IMR-90 (cell line): ENCODE measurements around the gene PTGDR2. TPM values are rescaled to one million over a fixed set of nuclear protein-coding genes. Genes with fewer than 3 reads are reported as not detected.

Experiments
- ATAC-seq: fragments of 200-7000 bp; cut with Tn5 transposase; 2 replicates; pipeline ENCODE4 v1.9.1; 2020; ENCODE audit warnings: low read depth, mild to moderate bottlenecking, moderate library complexity
- BruUV-seq: library from RNA; stranded (reverse); fragments of 400-500 nt; replicated peaks from 2 replicates; lab custom pipeline; 2021; lab: Mats Ljungman, UMichigan
- CTCF ChIA-PET: fragments of 300-600 bp; formaldehyde crosslinking; extraction: SDS; loops from one replicate; lab custom pipeline; 2021; ENCODE audit warnings: antibody characterized with exemption; lab: Yijun Ruan, JAX
- POLR2A ChIA-PET: fragments of 300-600 bp; sonication (Branson Sonifier 250); formaldehyde crosslinking; loops from one replicate; lab custom pipeline; 2022; ENCODE audit warnings: antibody characterized with exemption; ENCODE audit not compliant: unreplicated experiment; lab: Charles Lee
- DNase-seq: peaks from one replicate; pipeline ENCODE4 v3.0.0; 2013
- H2AFZ ChIP-seq: replicated peaks from 2 replicates; pipeline ENCODE3; 2013; ENCODE audit warnings: low read length, mild to moderate bottlenecking; ENCODE audit not compliant: poor library complexity
- H2AK5ac ChIP-seq: 2 replicates; pipeline ENCODE4 v1.6.1; 2013; ENCODE audit warnings: low read depth, low read length, inconsistent platforms
- H2AK9ac ChIP-seq: replicated peaks from 2 replicates; pipeline ENCODE3; 2013; ENCODE audit warnings: mild to moderate bottlenecking, low read depth, low read length, moderate library complexity; ENCODE audit not compliant: poor library complexity
- H2BK120ac ChIP-seq: 2 replicates; pipeline ENCODE4 v1.6.1; 2013; ENCODE audit warnings: low read depth, low read length, inconsistent platforms
- H2BK15ac ChIP-seq: 3 replicates; pipeline ENCODE4 v1.6.1; 2013; ENCODE audit warnings: low read depth, low read length, inconsistent platforms
- H2BK20ac ChIP-seq: 2 replicates; pipeline ENCODE4 v1.6.1; 2013; ENCODE audit warnings: low read depth, mild to moderate bottlenecking, inconsistent platforms, low read length, moderate library complexity
- H2BK5ac ChIP-seq: 2 replicates; pipeline ENCODE4 v1.6.1; 2013; ENCODE audit warnings: mild to moderate bottlenecking, low read depth, low read length, inconsistent platforms; ENCODE audit not compliant: poor library complexity, severe bottlenecking
- H3K14ac ChIP-seq: replicated peaks from 2 replicates; pipeline ENCODE4 v1.6.1; 2013; ENCODE audit warnings: low read depth, low read length, inconsistent platforms
- H3K18ac ChIP-seq: 2 replicates; pipeline ENCODE4 v1.6.1; 2013; ENCODE audit warnings: low read depth, low read length, control low read depth
- H3K23ac ChIP-seq: 2 replicates; pipeline ENCODE4 v1.6.1; 2013; ENCODE audit warnings: low read depth, low read length, inconsistent platforms
- H3K27ac ChIP-seq: 2 replicates; pipeline ENCODE4 v1.5.1; 2013; ENCODE audit warnings: mild to moderate bottlenecking, control low read depth, low read length; ENCODE audit not compliant: insufficient read depth
- H3K27me3 ChIP-seq: 2 replicates; pipeline ENCODE4 v1.6.1; 2013; ENCODE audit warnings: low read length; ENCODE audit not compliant: control insufficient read depth, insufficient read depth
- H3K36me3 ChIP-seq: 2 replicates; pipeline ENCODE4 v1.6.1; 2013; ENCODE audit warnings: low read length, mixed read lengths; ENCODE audit not compliant: control insufficient read depth, insufficient read depth
- H3K4ac ChIP-seq: 2 replicates; pipeline ENCODE4 v1.6.1; 2013; ENCODE audit warnings: low read depth, low read length, inconsistent platforms
- H3K4me1 ChIP-seq: 2 replicates; pipeline ENCODE4 v1.6.1; 2013; ENCODE audit warnings: low read length, mixed read lengths; ENCODE audit not compliant: control insufficient read depth, insufficient read depth
- H3K4me2 ChIP-seq: 2 replicates; pipeline ENCODE4 v1.6.1; 2013; ENCODE audit warnings: low read depth, mild to moderate bottlenecking, control low read depth, low read length, moderate library complexity
- H3K4me3 ChIP-seq: 2 replicates; pipeline ENCODE4 v1.5.1; 2013; ENCODE audit warnings: low read depth, mild to moderate bottlenecking, control low read depth, low read length, moderate library complexity; ENCODE audit not compliant: insufficient read depth
- H3K56ac ChIP-seq: 2 replicates; pipeline ENCODE4 v1.6.1; 2013; ENCODE audit warnings: low read length, inconsistent platforms; ENCODE audit not compliant: insufficient read depth; ENCODE audit errors: extremely low read depth
- H3K79me1 ChIP-seq, 2 experiments: 2 replicates each; pipeline ENCODE4 v1.6.1; 2013; ENCODE audit warnings: low read length in 2 of 2, inconsistent platforms in 1 of 2, low read depth in 1 of 2
- H3K9ac ChIP-seq: 2 replicates; pipeline ENCODE4 v1.6.1; 2013; ENCODE audit warnings: low read depth, low read length, control low read depth
- H3K9me1 ChIP-seq: 2 replicates; pipeline ENCODE4 v1.6.1; 2013; ENCODE audit warnings: low read length, inconsistent platforms; ENCODE audit not compliant: insufficient read depth
- H3K9me3 ChIP-seq: 2 replicates; pipeline ENCODE4 v1.6.1; 2013; ENCODE audit warnings: low read length; ENCODE audit not compliant: control insufficient read depth, insufficient read depth
- H4K20me1 ChIP-seq: 2 replicates; pipeline ENCODE4 v1.6.1; 2013; ENCODE audit warnings: low read length, inconsistent platforms; ENCODE audit not compliant: insufficient read depth
- H4K5ac ChIP-seq: 2 replicates; pipeline ENCODE4 v1.6.1; 2013; ENCODE audit warnings: mild to moderate bottlenecking, low read depth, low read length, control low read depth
- H4K8ac ChIP-seq, 2 experiments: 2 replicates each; pipeline ENCODE4 v1.6.1; 2013; ENCODE audit warnings: low read depth in 2 of 2, low read length in 2 of 2, control low read depth in 1 of 2, inconsistent platforms in 1 of 2
- H4K91ac ChIP-seq: 2 replicates; pipeline ENCODE4 v1.6.1; 2013; ENCODE audit warnings: low read depth, low read length, inconsistent platforms; ENCODE audit not compliant: insufficient read depth
- CEBPB ChIP-seq: IDR thresholded peaks from 2 replicates; pipeline ENCODE4 v1.6.1; 2012; ENCODE audit warnings: low read depth, low read length, improper control_type of control experiment
- CHD1 ChIP-seq: IDR thresholded peaks from 2 replicates; pipeline ENCODE4 v1.6.1; 2012; ENCODE audit warnings: low read depth, low read length, improper control_type of control experiment
- FOS ChIP-seq: fragments of 150-350 bp; IDR thresholded peaks from 2 replicates; pipeline ENCODE4 v1.6.1; 2016; ENCODE audit warnings: low read depth, low read length
- MAFK ChIP-seq: IDR thresholded peaks from 2 replicates; pipeline ENCODE4 v1.6.1; 2012; ENCODE audit warnings: low read depth, low read length, improper control_type of control experiment
- MXI1 ChIP-seq: IDR thresholded peaks from 2 replicates; pipeline ENCODE4 v1.6.1; 2012; ENCODE audit warnings: low read depth, mild to moderate bottlenecking, low read length, moderate library complexity, borderline replicate concordance
- POLR2A ChIP-seq: IDR thresholded peaks from 2 replicates; pipeline ENCODE4 v1.6.1; 2012; ENCODE audit warnings: mild to moderate bottlenecking, low read depth, low read length
- RAD21 ChIP-seq: IDR thresholded peaks from 2 replicates; pipeline ENCODE4 v1.6.1; 2012; ENCODE audit warnings: low read length, improper control_type of control experiment
- RCOR1 ChIP-seq: IDR thresholded peaks from 2 replicates; pipeline ENCODE4 v1.6.1; 2012; ENCODE audit warnings: mild to moderate bottlenecking, low read length, improper control_type of control experiment; ENCODE audit not compliant: insufficient replicate concordance
- RFX5 ChIP-seq: IDR thresholded peaks from 2 replicates; pipeline ENCODE4 v1.8.0; 2012; ENCODE audit warnings: low read depth, mild to moderate bottlenecking, low read length, moderate library complexity
- WGBS, 2 experiments: methylation state at CpG; one replicate each; pipeline versions ENCODE4 v1.1.5 to v1.1.7; 2013; ENCODE audit warnings: missing lambda C conversion rate in 2 of 2; ENCODE audit not compliant: insufficient read length in 1 of 2; ENCODE audit errors: extremely low coverage in 2 of 2; 5-methylcytosine and 5-hydroxymethylcytosine counted together
- dilution Hi-C: fragments of 300-500 bp; cut with HindIII; formaldehyde crosslinking; loops from one replicate; pipeline ENCODE4 v1.14.3; 2018; ENCODE audit warnings: low sequenced_read_pairs; ENCODE audit not compliant: unreplicated experiment
- in situ Hi-C: fragments of 300-500 bp; cut with MboI; formaldehyde crosslinking; loops from 3 replicates; pipeline ENCODE4 v1.14.3; 2019; ENCODE audit warnings: low sequenced_read_pairs, inconsistent platforms, mixed read lengths
- intact Hi-C: fragments of 100-400 bp; cut with micrococcal nuclease; formaldehyde crosslinking; loops from 2 replicates; pipeline ENCODE4 v1.10.0; 2022
- polyA plus RNA-seq, 3 experiments: library from polyadenylated mRNA; depleted of rRNA; stranded (reverse); fragments of >200 nt; gene quantifications; 2 replicates each; pipeline ENCODE4 v1.2.3, GENCODE V29; 2012; ENCODE audit warnings: low replicate concordance in 1 of 3
- total RNA-seq: library from RNA; depleted of rRNA; stranded (reverse); fragments of >200 nt; gene quantifications from 2 replicates; pipeline ENCODE4 v1.2.3, GENCODE V29; 2012
- TF ChIP-seq, protein P1 (sequence below): fragments of 150-350 bp; IDR thresholded peaks from 2 replicates; pipeline ENCODE4 v1.6.1; 2017; ENCODE audit warnings: mild to moderate bottlenecking, antibody characterized with exemption, low read length, low read depth
- TF ChIP-seq, protein P2 (sequence below): conservative IDR thresholded peaks from 2 replicates; pipeline ENCODE4 v1.5.1; 2012; ENCODE audit warnings: mild to moderate bottlenecking, low read depth, low read length, improper control_type of control experiment

The PTGDR2 gene
- total and polyA plus RNA-seq, 2 of the 4 experiments (the other 2 are of a cell fraction) = under 0.01 to 0.12 TPM

DNA sequence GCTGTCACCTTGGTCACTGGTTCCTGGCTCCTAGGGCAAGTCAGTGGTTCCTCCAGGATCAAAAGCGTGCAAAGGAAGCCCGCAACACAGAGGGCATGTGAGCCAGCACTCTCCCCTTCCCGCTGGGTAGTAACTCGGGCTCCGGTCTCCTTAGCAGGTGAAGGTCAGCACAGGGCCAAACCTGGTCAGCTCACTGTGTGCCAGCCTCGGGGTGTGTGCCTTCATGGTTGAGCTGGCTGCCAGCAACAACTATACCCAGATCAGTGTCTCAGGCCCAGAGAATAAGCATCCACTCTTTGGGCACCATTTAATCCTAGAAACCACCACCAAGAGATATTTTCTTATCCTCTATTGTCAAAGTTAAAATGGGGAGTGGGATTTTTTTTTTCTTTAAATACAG lies 30.0 kb downstream of the PTGDR2 start:
- no peaks in the 10 kb centered on the region for H4K20me1 ChIP-seq
- H2BK15ac ChIP-seq = no peak overlapping the region
- no peak overlapping the region for H4K91ac ChIP-seq
- H3K27ac ChIP-seq = no peak overlapping the region
- intact Hi-C loops = no loop called here
- H3K79me1 ChIP-seq = no peaks in the 10 kb centered on the region
- no peak overlapping the region for H4K8ac ChIP-seq
- no peak overlapping the region for H4K5ac ChIP-seq
- H3K23ac ChIP-seq = no peak overlapping the region
- H3K14ac ChIP-seq = no peak overlapping the region
- H2BK20ac ChIP-seq = no peak overlapping the region
- no peak overlapping the region for H3K4me3 ChIP-seq
- no peak overlapping the region for H3K9ac ChIP-seq
- H3K36me3 ChIP-seq = no peaks in the 10 kb centered on the region
- DNase-seq = no peak
- ChIA-PET POLR2A (no interaction called here), CTCF (no interaction called here)
- H3K27me3 ChIP-seq = peaks cover 45% of the 10 kb centered on the region
- no TSS peak for BruUV-seq
- H2AK9ac ChIP-seq = no peak overlapping the region
- no peaks in the 10 kb centered on the region for H3K9me3 ChIP-seq
- H3K4me1 ChIP-seq = no peaks in the 10 kb centered on the region
- H2BK5ac ChIP-seq = no peak overlapping the region
- H3K4me2 ChIP-seq = no peak overlapping the region
- H3K9me1 ChIP-seq = no peaks in the 10 kb centered on the region
- H3K56ac ChIP-seq = no peak overlapping the region
- in situ Hi-C loops = no loop called here
- WGBS, 2 experiments = 62% methylated on average over 3 of the region's 6 CpGs; no CpG with 5 or more reads in 1 of the 2 experiments
- no peak overlapping the region for H2AFZ ChIP-seq
- dilution Hi-C loops = no loop called here
- no peak for ATAC-seq
- TF ChIP-seq CHD1 (no peak), MXI1 (no peak), POLR2A (no peak), CEBPB (no peak), MAFK (no peak), RCOR1 (no peak), RFX5 (no peak), RAD21 (no peak), FOS (no peak)
- TF ChIP-seq, protein P1, sequence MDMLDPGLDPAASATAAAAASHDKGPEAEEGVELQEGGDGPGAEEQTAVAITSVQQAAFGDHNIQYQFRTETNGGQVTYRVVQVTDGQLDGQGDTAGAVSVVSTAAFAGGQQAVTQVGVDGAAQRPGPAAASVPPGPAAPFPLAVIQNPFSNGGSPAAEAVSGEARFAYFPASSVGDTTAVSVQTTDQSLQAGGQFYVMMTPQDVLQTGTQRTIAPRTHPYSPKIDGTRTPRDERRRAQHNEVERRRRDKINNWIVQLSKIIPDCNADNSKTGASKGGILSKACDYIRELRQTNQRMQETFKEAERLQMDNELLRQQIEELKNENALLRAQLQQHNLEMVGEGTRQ = no peak
- TF ChIP-seq, protein P2, sequence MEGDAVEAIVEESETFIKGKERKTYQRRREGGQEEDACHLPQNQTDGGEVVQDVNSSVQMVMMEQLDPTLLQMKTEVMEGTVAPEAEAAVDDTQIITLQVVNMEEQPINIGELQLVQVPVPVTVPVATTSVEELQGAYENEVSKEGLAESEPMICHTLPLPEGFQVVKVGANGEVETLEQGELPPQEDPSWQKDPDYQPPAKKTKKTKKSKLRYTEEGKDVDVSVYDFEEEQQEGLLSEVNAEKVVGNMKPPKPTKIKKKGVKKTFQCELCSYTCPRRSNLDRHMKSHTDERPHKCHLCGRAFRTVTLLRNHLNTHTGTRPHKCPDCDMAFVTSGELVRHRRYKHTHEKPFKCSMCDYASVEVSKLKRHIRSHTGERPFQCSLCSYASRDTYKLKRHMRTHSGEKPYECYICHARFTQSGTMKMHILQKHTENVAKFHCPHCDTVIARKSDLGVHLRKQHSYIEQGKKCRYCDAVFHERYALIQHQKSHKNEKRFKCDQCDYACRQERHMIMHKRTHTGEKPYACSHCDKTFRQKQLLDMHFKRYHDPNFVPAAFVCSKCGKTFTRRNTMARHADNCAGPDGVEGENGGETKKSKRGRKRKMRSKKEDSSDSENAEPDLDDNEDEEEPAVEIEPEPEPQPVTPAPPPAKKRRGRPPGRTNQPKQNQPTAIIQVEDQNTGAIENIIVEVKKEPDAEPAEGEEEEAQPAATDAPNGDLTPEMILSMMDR = no peak
- no peak overlapping the region for H2BK120ac ChIP-seq
- no peak overlapping the region for H3K4ac ChIP-seq
- no peak overlapping the region for H3K18ac ChIP-seq
- no peak overlapping the region for H2AK5ac ChIP-seq
